ENCODE results near the gene BTBD9. TPM values are rescaled to one million over a fixed set of nuclear protein-coding genes. Genes with fewer than 3 reads are reported as not detected.

The BTBD9 gene
- total RNA-seq, 1 donor from 2014 or later = 24.1 TPM

DNA sequence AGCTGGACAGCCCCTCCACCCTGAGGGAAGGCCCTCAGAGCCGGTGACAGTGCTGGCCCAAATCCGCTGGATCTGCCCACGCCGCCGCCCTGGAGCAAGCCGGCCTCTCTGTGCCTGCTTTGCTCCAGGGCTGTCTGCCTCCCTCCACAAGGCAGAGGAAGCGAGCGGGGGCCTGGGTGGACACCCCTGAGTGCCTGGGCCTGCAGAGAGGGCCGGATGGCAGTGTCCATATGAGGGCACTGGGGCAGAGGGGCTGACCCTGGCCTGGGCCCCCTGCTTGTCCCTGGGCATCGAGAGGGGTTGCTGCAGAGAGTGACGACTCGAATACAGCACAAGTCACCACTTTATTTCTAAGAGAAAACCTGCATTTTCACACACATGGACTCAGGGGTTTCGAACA lies 471.6 kb downstream of the BTBD9 start:
- Histone ChIP-seq H3K4me3 (no peak overlapping the region), H3K4me1 (no peaks in the 10 kb centered on the region), H3K36me3 (no peaks in the 10 kb centered on the region), H3K27ac (no peak overlapping the region), H3K9me3 (no peaks in the 10 kb centered on the region), H3K27me3 (no peaks in the 10 kb centered on the region)
- intact Hi-C loops (cut with DNase I) = no loop called here
- no peak for DNase-seq (ENCODE audit: extremely low spot score in 2 of 2)
- TF ChIP-seq POLR2A (IDR thresholded peaks at IDR 0.05) (no peak), POLR2AphosphoS5 (IDR thresholded peaks at IDR 0.05; ENCODE audit: insufficient read depth in 1 of 2, low read depth in 1 of 2) (no peak)
- TF ChIP-seq, protein P1, sequence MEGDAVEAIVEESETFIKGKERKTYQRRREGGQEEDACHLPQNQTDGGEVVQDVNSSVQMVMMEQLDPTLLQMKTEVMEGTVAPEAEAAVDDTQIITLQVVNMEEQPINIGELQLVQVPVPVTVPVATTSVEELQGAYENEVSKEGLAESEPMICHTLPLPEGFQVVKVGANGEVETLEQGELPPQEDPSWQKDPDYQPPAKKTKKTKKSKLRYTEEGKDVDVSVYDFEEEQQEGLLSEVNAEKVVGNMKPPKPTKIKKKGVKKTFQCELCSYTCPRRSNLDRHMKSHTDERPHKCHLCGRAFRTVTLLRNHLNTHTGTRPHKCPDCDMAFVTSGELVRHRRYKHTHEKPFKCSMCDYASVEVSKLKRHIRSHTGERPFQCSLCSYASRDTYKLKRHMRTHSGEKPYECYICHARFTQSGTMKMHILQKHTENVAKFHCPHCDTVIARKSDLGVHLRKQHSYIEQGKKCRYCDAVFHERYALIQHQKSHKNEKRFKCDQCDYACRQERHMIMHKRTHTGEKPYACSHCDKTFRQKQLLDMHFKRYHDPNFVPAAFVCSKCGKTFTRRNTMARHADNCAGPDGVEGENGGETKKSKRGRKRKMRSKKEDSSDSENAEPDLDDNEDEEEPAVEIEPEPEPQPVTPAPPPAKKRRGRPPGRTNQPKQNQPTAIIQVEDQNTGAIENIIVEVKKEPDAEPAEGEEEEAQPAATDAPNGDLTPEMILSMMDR (IDR thresholded peaks at IDR 0.05) = no peak

DNA sequence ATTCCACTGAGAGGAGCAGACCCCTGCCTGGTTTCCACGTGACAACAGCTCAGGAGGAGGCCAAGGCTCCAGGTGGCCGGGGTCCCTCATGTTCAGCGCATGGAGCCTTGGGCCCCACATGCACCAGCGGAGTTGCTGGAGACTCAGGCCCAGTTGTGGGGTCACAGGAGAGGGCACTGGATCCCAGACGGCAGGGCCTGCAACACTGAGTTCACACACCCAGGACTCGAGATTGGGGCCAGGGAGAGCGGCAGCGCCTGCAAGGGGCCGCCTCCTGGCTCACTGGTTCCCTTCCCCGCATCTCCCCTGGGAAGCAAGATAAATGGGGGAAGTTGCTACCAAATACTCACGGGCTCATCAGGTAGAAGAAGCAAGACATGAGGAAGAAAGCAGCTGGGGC lies 472.1 kb downstream of the BTBD9 start:
- no peaks in the 10 kb centered on the region for H3K36me3 ChIP-seq
- H3K27me3 ChIP-seq = no peaks in the 10 kb centered on the region
- H3K4me3 ChIP-seq = no peak overlapping the region
- H3K4me1 ChIP-seq = no peaks in the 10 kb centered on the region
- H3K27ac ChIP-seq = no peak overlapping the region
- DNase-seq (ENCODE audit: extremely low spot score in 2 of 2) = no peak
- no peaks in the 10 kb centered on the region for H3K9me3 ChIP-seq
- TF ChIP-seq POLR2A (IDR thresholded peaks at IDR 0.05) = no peak
- TF ChIP-seq POLR2AphosphoS5 (IDR thresholded peaks at IDR 0.05; ENCODE audit: insufficient read depth in 1 of 2, low read depth in 1 of 2) = no peak
- TF ChIP-seq, protein P1 (IDR thresholded peaks at IDR 0.05) = no peak
- intact Hi-C loops (cut with DNase I) = no loop called here

DNA sequence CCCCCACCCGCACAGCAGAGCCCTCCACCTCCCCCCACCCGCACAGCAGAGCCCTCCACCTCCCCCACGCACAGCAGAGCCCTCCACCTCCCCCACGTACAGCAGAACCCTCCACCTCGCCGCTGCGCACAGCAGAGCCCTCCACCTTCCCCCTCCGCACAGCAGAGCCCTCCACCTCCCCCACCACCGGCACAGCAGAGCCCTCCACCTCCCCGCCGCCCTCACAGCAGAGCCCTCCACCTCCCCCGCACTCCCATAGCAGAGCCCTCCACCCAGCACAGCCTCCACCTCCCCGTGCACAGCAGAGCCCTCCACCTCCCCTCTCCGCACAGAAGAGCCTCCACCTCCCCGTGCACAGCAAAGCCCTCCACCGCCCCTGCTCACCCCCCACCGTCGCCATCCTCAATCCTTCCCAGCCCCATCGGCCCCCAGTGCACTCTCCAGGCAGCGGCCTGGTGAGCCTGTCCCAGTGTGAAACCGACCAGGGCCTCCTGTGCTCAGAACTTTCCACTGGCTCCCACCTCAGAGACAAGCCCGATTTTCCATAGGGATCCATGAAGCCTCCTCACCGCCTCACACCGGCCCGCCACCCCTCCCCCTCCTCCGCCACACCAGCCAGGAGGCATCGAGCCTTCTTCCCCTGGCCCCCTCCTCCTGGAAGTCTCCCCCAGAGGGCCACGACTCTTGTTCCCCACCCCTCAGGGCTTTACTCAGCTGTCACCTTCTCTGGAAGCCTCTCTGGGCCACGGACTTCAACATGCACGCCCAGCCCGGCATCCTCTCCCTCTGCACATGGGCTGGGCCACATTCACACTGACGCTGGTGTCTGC lies 473.1 kb downstream of the BTBD9 start:
- DNase-seq (ENCODE audit: extremely low spot score in 2 of 2) = no peak
- H3K27me3 ChIP-seq = no peaks in the 10 kb centered on the region
- no peaks in the 10 kb centered on the region for H3K9me3 ChIP-seq
- intact Hi-C loops (cut with DNase I) = no loop called here
- no peaks in the 10 kb centered on the region for H3K4me1 ChIP-seq
- H3K36me3 ChIP-seq = no peaks in the 10 kb centered on the region
- no peak overlapping the region for H3K27ac ChIP-seq
- TF ChIP-seq POLR2AphosphoS5 (IDR thresholded peaks at IDR 0.05; ENCODE audit: insufficient read depth in 1 of 2, low read depth in 1 of 2) (no peak), POLR2A (IDR thresholded peaks at IDR 0.05) (no peak)
- TF ChIP-seq, protein P1 (IDR thresholded peaks at IDR 0.05) = no peak
- H3K4me3 ChIP-seq = no peak overlapping the region

DNA sequence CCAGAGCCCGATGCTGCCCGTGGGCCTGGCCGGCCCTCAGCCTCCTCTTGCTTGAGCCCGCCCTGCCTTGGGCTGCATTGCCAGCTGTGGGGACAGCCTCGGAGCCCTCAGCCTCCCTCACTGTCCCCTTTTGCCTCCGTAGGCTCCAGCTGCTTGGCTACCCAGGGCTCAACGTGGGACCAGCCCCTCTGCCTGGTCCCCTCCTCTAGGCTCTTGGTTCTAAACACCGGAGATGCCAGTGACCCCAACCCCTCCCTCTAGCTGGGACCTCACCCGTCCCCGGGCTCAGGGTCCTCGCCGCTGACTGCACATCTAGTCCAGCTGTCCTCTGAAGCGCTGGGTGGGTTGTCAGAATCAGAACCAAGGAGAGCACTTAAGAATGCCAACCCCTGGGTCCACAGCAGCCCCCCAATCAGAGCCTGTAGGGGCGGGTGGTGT lies 475.0 kb downstream of the BTBD9 start:
- DNase-seq (ENCODE audit: extremely low spot score in 2 of 2) = no peak
- TF ChIP-seq POLR2AphosphoS5 (IDR thresholded peaks at IDR 0.05; ENCODE audit: insufficient read depth in 1 of 2, low read depth in 1 of 2) = no peak
- TF ChIP-seq, protein P1 (IDR thresholded peaks at IDR 0.05) = no peak
- no peak for TF ChIP-seq POLR2A (IDR thresholded peaks at IDR 0.05)
- H3K36me3 ChIP-seq = no peaks in the 10 kb centered on the region
- no peaks in the 10 kb centered on the region for H3K4me1 ChIP-seq
- intact Hi-C loops (cut with DNase I) = no loop called here
- no peak overlapping the region for H3K4me3 ChIP-seq
- no peak overlapping the region for H3K27ac ChIP-seq
- H3K9me3 ChIP-seq = no peaks in the 10 kb centered on the region
- no peaks in the 10 kb centered on the region for H3K27me3 ChIP-seq

DNA sequence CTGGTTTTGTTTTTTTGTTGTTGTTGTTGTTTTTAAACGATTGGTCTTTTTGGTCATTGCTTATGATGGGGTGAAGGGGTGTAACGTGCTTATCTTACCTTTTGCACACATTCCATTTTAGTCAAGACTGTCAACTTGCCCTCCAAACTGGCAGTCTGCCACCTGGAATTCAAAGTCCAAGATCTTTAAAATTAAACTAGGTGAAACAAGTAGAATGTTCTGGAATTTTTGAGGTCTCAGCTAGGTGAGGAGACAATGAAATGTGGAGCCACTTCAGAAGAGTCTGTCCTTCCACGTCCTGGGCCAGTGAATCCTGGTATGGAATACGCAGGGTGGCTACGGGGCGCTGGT lies 475.6 kb downstream of the BTBD9 start:
- intact Hi-C loops (cut with DNase I) = no loop called here
- no peaks in the 10 kb centered on the region for H3K27me3 ChIP-seq
- TF ChIP-seq POLR2AphosphoS5 (IDR thresholded peaks at IDR 0.05; ENCODE audit: insufficient read depth in 1 of 2, low read depth in 1 of 2) = no peak
- H3K9me3 ChIP-seq = no peaks in the 10 kb centered on the region
- no peaks in the 10 kb centered on the region for H3K36me3 ChIP-seq
- H3K4me1 ChIP-seq = no peaks in the 10 kb centered on the region
- H3K27ac ChIP-seq = no peak overlapping the region
- DNase-seq (ENCODE audit: extremely low spot score in 2 of 2) = no peak
- H3K4me3 ChIP-seq = no peak overlapping the region

Measured in vagina (tissue), 2 donors.